SU-DHL-6 (cell line): ENCODE measurements around the gene LCP1.

Experiments
- H2AFZ ChIP-seq: fragments of 200-600 bp; sonication (generic); 2 replicates; pipeline ENCODE4 v1.6.1; 2014; ENCODE audit warnings: low read depth, mild to moderate bottlenecking, moderate library complexity, mixed read lengths, antibody characterized with exemption, low read length; ENCODE audit not compliant: severe bottlenecking
- H3F3A ChIP-seq: fragments of 200-600 bp; shearing (Covaris generic); 2 replicates; pipeline ENCODE4 v1.6.0; 2016; ENCODE audit warnings: antibody characterized with exemption, mild to moderate bottlenecking; ENCODE audit not compliant: insufficient read depth
- H3K27ac ChIP-seq: fragments of 200-600 bp; sonication (generic); 2 replicates; pipeline ENCODE4 v1.5.1; 2016; ENCODE audit warnings: low read depth, mild to moderate bottlenecking, low read length, moderate library complexity, mixed read lengths
- H3K27me3 ChIP-seq: fragments of 200-600 bp; sonication (generic), shearing (Covaris generic); 2 replicates; pipeline ENCODE4 v1.6.0; 2014; ENCODE audit warnings: mild to moderate bottlenecking, low read length
- H3K36me3 ChIP-seq: fragments of 200-600 bp; sonication (generic); 2 replicates; pipeline ENCODE4 v1.6.1; 2014; ENCODE audit warnings: mild to moderate bottlenecking, low read length, mixed read lengths
- H3K4me2 ChIP-seq: fragments of 300-600, 200-600 bp; shearing (Covaris generic), sonication (generic); 2 replicates; pipeline ENCODE4 v1.6.0; 2014; ENCODE audit warnings: low read length, low read depth, mild to moderate bottlenecking; ENCODE audit not compliant: poor library complexity, severe bottlenecking
- H3K4me3 ChIP-seq: fragments of 200-600 bp; sonication (generic); 2 replicates; pipeline ENCODE4 v1.5.1; 2014; ENCODE audit warnings: antibody characterized with exemption, low read length, mild to moderate bottlenecking, mixed read lengths; ENCODE audit not compliant: insufficient read depth, poor library complexity, severe bottlenecking
- H3K79me2 ChIP-seq: fragments of 200-600 bp; sonication (generic); 2 replicates; pipeline ENCODE4 v1.6.1; 2014; ENCODE audit warnings: mild to moderate bottlenecking, low read length, moderate library complexity; ENCODE audit not compliant: insufficient read depth
- H3K9ac ChIP-seq: fragments of 200-600 bp; sonication (generic); 2 replicates; pipeline ENCODE4 v1.7.0; 2014; ENCODE audit warnings: mild to moderate bottlenecking, low read length
- H3K9me2 ChIP-seq: fragments of 200-600 bp; sonication (generic); replicated peaks from 2 replicates; pipeline ENCODE4 v1.6.1; 2014; ENCODE audit warnings: low read length; ENCODE audit not compliant: insufficient read depth
- H3K9me3 ChIP-seq: fragments of 200-600 bp; sonication (generic); 2 replicates; pipeline ENCODE4 v1.6.1; 2014; ENCODE audit warnings: low read length, mixed read lengths; ENCODE audit not compliant: insufficient read depth
- H4K20me1 ChIP-seq: fragments of 200-600 bp; sonication (generic); 2 replicates; pipeline ENCODE4 v1.6.1; 2014; ENCODE audit warnings: low read depth, mild to moderate bottlenecking, antibody characterized with exemption, low read length, moderate library complexity, mixed read lengths
- CTCF ChIP-seq: fragments of 200-600 bp; sonication (generic); IDR thresholded peaks from one replicate; pipeline ENCODE4 v1.5.1; 2017; ENCODE audit warnings: antibody characterized with exemption, mild to moderate bottlenecking, low read length, moderate library complexity; ENCODE audit not compliant: insufficient read depth, poor library complexity, severe bottlenecking
- EZH2phosphoT487 ChIP-seq: fragments of 200-600 bp; sonication (generic), shearing (Covaris generic); conservative IDR thresholded peaks from 2 replicates; pipeline ENCODE4 v1.6.1; 2018; ENCODE audit warnings: mild to moderate bottlenecking, antibody characterized with exemption, low read length, moderate library complexity, mixed read lengths

The LCP1 gene

GRCh38 chr13:46102255-46102605 is 79.7 kb downstream of the LCP1 start:
- H3K9me2 ChIP-seq: no peaks in the 10 kb centered on the region
- no peak overlapping the region for H3K9ac ChIP-seq
- no peaks in the 10 kb centered on the region for H3K36me3 ChIP-seq
- no peaks in the 10 kb centered on the region for H3K9me3 ChIP-seq
- H2AFZ ChIP-seq: no peak overlapping the region
- no peak overlapping the region for H3K27ac ChIP-seq
- no peaks in the 10 kb centered on the region for H3K27me3 ChIP-seq
- no peaks in the 10 kb centered on the region for H3K79me2 ChIP-seq
- no peak overlapping the region for H3K4me3 ChIP-seq
- TF ChIP-seq CTCF (no peak), EZH2phosphoT487 (no peak)
- no peaks in the 10 kb centered on the region for H4K20me1 ChIP-seq
- H3K4me2 ChIP-seq: no peak overlapping the region
- no peaks in the 10 kb centered on the region for H3F3A ChIP-seq

- no peaks in the 10 kb centered on the region for H3F3A ChIP-seq
- H3K27ac ChIP-seq: no peak overlapping the region
- H3K4me2 ChIP-seq: no peak overlapping the region
- H2AFZ ChIP-seq: no peak overlapping the region
- no peaks in the 10 kb centered on the region for H3K9me3 ChIP-seq
- H3K9ac ChIP-seq: no peak overlapping the region
- no peak overlapping the region for H3K4me3 ChIP-seq
- no peaks in the 10 kb centered on the region for H3K9me2 ChIP-seq
- no peaks in the 10 kb centered on the region for H4K20me1 ChIP-seq
- H3K27me3 ChIP-seq: no peaks in the 10 kb centered on the region
- TF ChIP-seq CTCF (no peak), EZH2phosphoT487 (no peak)
- no peaks in the 10 kb centered on the region for H3K79me2 ChIP-seq
- no peaks in the 10 kb centered on the region for H3K36me3 ChIP-seq
These were observed 80.3 kb downstream of the LCP1 start for GRCh38 chr13:46101484-46102254.

- Histone ChIP-seq H3K4me2 (no peak overlapping the region), H3K27me3 (no peaks in the 10 kb centered on the region), H3F3A (no peaks in the 10 kb centered on the region), H3K9me3 (no peaks in the 10 kb centered on the region), H3K36me3 (no peaks in the 10 kb centered on the region), H3K79me2 (no peaks in the 10 kb centered on the region), H3K4me3 (no peak overlapping the region), H2AFZ (no peak overlapping the region), H4K20me1 (no peaks in the 10 kb centered on the region), H3K9me2 (no peaks in the 10 kb centered on the region), H3K27ac (no peak overlapping the region), H3K9ac (no peak overlapping the region)
- TF ChIP-seq CTCF: no peak
- TF ChIP-seq EZH2phosphoT487: no peak
These were observed 81.0 kb downstream of the LCP1 start for GRCh38 chr13:46101002-46101401.
